ENCODE results near the gene CASP12.

DNA sequence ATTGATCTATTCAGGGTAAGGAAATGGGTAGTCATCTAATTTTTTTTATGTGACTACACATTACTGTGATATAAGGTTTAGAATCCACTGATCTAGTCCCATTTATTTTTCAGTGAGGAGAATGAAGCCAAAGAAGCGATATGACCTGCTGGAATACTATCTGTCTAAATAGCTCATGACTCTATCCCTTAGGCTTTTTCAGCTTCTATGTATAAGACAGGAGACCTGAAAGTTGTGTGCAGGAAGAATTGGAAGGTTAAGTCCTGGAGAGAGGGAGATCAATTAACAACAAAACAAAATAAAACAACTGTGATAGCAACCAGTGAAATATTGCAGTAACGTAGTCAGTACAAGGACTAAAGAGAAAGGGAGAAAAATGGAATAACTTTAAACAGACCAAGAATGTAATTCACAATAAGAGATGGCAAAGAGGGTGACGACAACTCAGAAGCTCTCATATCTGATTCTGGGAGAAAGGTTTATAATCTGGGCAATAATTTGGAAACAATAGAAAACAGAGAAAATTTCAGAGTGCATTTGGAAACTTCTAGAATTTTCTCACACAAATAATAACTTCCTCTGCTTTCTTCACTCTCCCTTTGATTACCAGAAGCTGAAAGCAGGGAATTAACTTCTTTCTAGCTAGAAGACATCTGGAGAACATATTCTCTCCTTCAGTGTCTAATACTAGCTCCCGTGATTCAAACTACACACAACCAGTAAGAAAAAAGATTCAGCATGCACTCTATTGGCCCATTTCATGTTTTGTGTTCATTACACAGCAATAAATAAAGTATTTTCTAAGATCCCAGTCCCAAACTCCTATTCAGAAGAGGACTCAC, 19.2 kb upstream of the CASP12 start:
- TF ChIP-seq GATA2 (IDR thresholded peaks at IDR 0.05; ENCODE audit: low read depth, low read length) (no peak), GATA3 (IDR thresholded peaks at IDR 0.05; ENCODE audit: low read depth, low read length) (no peak)
